GM12864 (cell line): ENCODE measurements around the gene LRRC58.
"Not testable (repeated sequence)": the region's sequence is repeated elsewhere in the genome, so short reads cannot be mapped to it uniquely, and the experiment has no call there.

ENCODE experiments used
- DNase-seq: peaks from one replicate; pipeline ENCODE4 v3.0.0-alpha.2; 2011; ENCODE audit warnings: low read depth
- H3K4me3 ChIP-seq: 2 replicates; pipeline ENCODE4 v1.5.1; 2011; ENCODE audit warnings: mild to moderate bottlenecking, low read depth, low read length, control low read depth
- CTCF ChIP-seq: IDR thresholded peaks from 2 replicates; pipeline ENCODE4 v1.5.1; 2011; ENCODE audit warnings: low read depth, mild to moderate bottlenecking, moderate library complexity, low read length, control low read depth, inconsistent platforms; ENCODE audit errors: missing control alignments

Gene LRRC58

GRCh38 chr3:120341658-120342346 is 7.4 kb downstream of the LRRC58 start:
- DNase-seq = no peak
- no peak overlapping the region for H3K4me3 ChIP-seq

GRCh38 chr3:120339362-120339761 is 9.8 kb downstream of the LRRC58 start:
- no peak for DNase-seq
- no peak overlapping the region for H3K4me3 ChIP-seq
- no peak for TF ChIP-seq CTCF

More at GRCh38 chr3:120341658-120342346, 7.4 kb downstream of the LRRC58 start:
- no peak for TF ChIP-seq CTCF

- no peak for DNase-seq
- no peak overlapping the region for H3K4me3 ChIP-seq
- TF ChIP-seq CTCF = no peak
Observed at GRCh38 chr3:120338517-120338916, 10.6 kb downstream of the LRRC58 start.

- no peak overlapping the region for H3K4me3 ChIP-seq
- DNase-seq = no peak
- TF ChIP-seq CTCF = no peak
Observed at GRCh38 chr3:120332646-120333045, 16.5 kb downstream of the LRRC58 start.

- no peak overlapping the region for H3K4me3 ChIP-seq
- no peak for TF ChIP-seq CTCF
Observed at GRCh38 chr3:120331076-120331475, 18.1 kb downstream of the LRRC58 start.

GRCh38 chr3:120326784-120327183 is 22.4 kb downstream of the LRRC58 start:
- H3K4me3 ChIP-seq = no peak overlapping the region
- TF ChIP-seq CTCF = no peak
- DNase-seq = no peak

More at GRCh38 chr3:120331076-120331475, 18.1 kb downstream of the LRRC58 start:
- no peak for DNase-seq

GRCh38 chr3:120324190-120324589 is 25.0 kb downstream of the LRRC58 start:
- H3K4me3 ChIP-seq = no peak overlapping the region
- no peak for DNase-seq
- TF ChIP-seq CTCF = no peak

- DNase-seq, H3K4me3 ChIP-seq: not testable (repeated sequence)
Observed at GRCh38 chr3:120323761-120324160, 25.4 kb downstream of the LRRC58 start.
